GM10248 (cell line): Measurements from ENCODE around the gene SLC25A48.

Source experiments
- CTCF ChIA-PET: fragments of 300-600 bp; sonication (Branson Sonifier 250); formaldehyde crosslinking; extraction: SDS; loops from one replicate; lab custom pipeline; 2021; ENCODE audit warnings: antibody characterized with exemption; lab: Yijun Ruan, JAX
- POLR2A ChIA-PET: fragments of 350-650 bp; sonication (Branson Sonifier 250); formaldehyde crosslinking; extraction: SDS; loops from one replicate; lab custom pipeline; 2020; ENCODE audit warnings: antibody characterized with exemption; lab: Yijun Ruan, JAX
- DNase-seq: peaks from one replicate; pipeline ENCODE4 v3.0.0; 2012; ENCODE audit errors: extremely low spot score
- TF ChIP-seq, protein P1 (sequence below): IDR thresholded peaks from 2 replicates; pipeline ENCODE4 v1.5.1; 2012; ENCODE audit warnings: mild to moderate bottlenecking, low read depth; ENCODE audit errors: extremely low read depth, missing control alignments, control extremely low read depth

SLC25A48 gene

GRCh38 chr5:135876146-135876545 lies 41.7 kb downstream of the SLC25A48 start:
- TF ChIP-seq, protein P1, sequence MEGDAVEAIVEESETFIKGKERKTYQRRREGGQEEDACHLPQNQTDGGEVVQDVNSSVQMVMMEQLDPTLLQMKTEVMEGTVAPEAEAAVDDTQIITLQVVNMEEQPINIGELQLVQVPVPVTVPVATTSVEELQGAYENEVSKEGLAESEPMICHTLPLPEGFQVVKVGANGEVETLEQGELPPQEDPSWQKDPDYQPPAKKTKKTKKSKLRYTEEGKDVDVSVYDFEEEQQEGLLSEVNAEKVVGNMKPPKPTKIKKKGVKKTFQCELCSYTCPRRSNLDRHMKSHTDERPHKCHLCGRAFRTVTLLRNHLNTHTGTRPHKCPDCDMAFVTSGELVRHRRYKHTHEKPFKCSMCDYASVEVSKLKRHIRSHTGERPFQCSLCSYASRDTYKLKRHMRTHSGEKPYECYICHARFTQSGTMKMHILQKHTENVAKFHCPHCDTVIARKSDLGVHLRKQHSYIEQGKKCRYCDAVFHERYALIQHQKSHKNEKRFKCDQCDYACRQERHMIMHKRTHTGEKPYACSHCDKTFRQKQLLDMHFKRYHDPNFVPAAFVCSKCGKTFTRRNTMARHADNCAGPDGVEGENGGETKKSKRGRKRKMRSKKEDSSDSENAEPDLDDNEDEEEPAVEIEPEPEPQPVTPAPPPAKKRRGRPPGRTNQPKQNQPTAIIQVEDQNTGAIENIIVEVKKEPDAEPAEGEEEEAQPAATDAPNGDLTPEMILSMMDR, result no peak
- CTCF ChIA-PET, result interaction anchor here (1.5 to 2.4 kb wide), 2 partner anchors 13 to 45 kb away, joined by 3 to 7 read pairs; no protein-coding TSS in a partner anchor

DNA sequence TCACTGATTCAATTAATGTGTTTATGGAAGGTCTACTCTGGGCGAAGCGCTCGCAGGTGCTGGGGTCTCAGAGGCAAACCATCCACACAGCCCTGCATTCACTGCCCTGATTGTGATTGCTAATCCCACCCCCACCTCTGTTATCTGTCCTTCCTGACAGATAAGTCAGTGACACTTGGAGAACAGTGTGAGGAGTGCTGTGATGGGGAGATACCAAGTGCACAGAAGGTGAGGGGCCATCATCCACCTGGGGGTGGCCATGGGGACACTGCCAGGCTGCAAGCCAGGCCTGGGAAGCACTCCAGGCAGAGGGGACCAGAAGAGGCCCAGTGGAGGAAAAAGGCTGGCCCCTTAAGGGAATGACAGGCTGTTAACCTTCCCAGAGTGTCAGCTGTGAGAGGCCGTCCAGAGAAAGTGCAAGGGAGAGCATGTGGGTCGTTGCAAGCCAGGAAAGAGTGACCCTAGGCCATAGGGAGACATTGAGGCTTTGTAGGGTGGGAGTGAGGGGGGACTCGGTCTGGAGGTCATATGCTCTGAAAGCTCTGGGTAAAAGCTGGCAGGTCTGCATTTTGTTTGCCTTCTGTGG lies 43.2 kb downstream of the SLC25A48 start:
- DNase-seq, result no peak
- CTCF ChIA-PET, result interaction anchor here (1.0 kb wide), 1 partner anchor 15 kb away, joined by 4 read pairs; no protein-coding TSS in a partner anchor
- POLR2A ChIA-PET, result no interaction called here
- TF ChIP-seq, protein P1, result no peak

More at GRCh38 chr5:135876146-135876545, 41.7 kb downstream of the SLC25A48 start:
- no peak for DNase-seq
- POLR2A ChIA-PET, result no interaction called here

- no peak for DNase-seq
- CTCF ChIA-PET, result interaction anchor here (1.0 kb wide), 2 partner anchors 15 to 16 kb away, joined by 3 to 4 read pairs; no protein-coding TSS in a partner anchor
- TF ChIP-seq, protein P1, result no peak
- POLR2A ChIA-PET, result no interaction called here
These were observed 43.7 kb downstream of the SLC25A48 start for GRCh38 chr5:135878156-135878620.

DNA sequence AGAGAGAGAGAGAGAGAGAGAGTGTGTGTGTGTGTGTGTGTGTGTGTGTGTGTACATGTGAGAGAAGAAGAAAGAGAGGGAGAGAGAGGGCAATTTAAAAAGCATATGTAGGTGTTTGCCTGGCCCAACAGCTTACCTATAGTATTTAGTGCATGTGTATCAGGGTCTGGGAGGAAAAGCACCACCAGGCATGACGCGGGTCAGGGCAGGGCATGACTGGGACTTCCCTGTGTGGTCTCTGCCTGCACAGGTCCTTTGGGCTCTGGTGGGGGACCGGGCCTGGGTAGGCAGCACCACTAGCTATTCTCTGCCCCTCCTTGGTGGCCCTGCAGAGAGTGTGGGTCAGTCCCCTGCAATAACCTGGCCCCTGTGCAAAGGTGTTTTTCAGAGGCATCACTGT lies 45.1 kb downstream of the SLC25A48 start:
- POLR2A ChIA-PET, result no interaction called here

GRCh38 chr5:135880278-135880677 lies 45.8 kb downstream of the SLC25A48 start:
- no peak for DNase-seq
- ChIA-PET POLR2A (no interaction called here), CTCF (no interaction called here)
- TF ChIP-seq, protein P1, result no peak

More for the DNA sequence above, 45.1 kb downstream of the SLC25A48 start:
- CTCF ChIA-PET, result interaction anchor here (1.0 kb wide), 1 partner anchor 9 kb away, joined by 3 read pairs; no protein-coding TSS in a partner anchor
- no peak for DNase-seq
- TF ChIP-seq, protein P1, result no peak

DNA sequence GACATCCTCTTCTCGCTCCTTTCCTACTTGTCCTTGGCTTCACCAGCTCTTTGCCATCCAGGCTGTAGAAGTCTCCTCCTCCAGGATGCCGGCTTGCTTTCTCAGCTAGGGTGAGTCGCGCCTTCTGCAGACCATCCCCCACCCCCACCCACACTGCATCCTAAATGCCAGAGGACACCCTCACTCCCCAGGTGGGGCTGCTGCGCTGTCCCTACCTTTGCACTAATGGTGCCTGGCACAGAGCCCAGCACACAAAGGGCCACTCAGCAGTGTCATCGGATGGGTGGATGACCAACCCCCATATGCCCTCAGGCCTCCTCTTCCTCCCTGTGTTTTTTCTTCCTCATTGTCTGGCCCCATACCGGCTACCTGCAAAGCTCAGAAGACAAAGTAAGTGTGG lies 46.3 kb downstream of the SLC25A48 start:
- DNase-seq, result no peak
- TF ChIP-seq, protein P1, result no peak
- ChIA-PET CTCF (interaction anchor here (3.6 kb wide), 1 partner anchor 11 kb away, joined by 12 read pairs; no protein-coding TSS in a partner anchor), POLR2A (no interaction called here)
